Upper lobe of left lung (tissue), 6 donors: ENCODE results near the gene MAJIN. TPM values are rescaled to one million over a fixed set of nuclear protein-coding genes. Genes with fewer than 3 reads are reported as not detected.

Experiments used
- ATAC-seq, 2 donors: fragments of 200-7000 bp; cut with Tn5 transposase; one replicate each; pipeline ENCODE4 v1.9.1; 2022; ENCODE audit warnings: mild to moderate bottlenecking in 2 of 2, moderate library complexity in 2 of 2; ENCODE audit not compliant: low FRiP score in 2 of 2
- DNase-seq, 2 donors: peaks; one replicate each; pipeline ENCODE4 v3.0.0-alpha.2; 2019 to 2020
- H3K27ac ChIP-seq, 4 donors: fragments of 200-600 bp; sonication (generic); one replicate each; pipeline ENCODE4 v1.5.1; 2016 to 2019
- H3K27me3 ChIP-seq, 4 donors: fragments of 200-600 bp; sonication (generic); one replicate each; pipeline ENCODE4 v1.5.1; 2017 to 2019
- H3K36me3 ChIP-seq, 4 donors: fragments of 200-600 bp; sonication (generic); one replicate each; pipeline ENCODE4 v1.5.1; 2016 to 2019
- H3K4me1 ChIP-seq, 4 donors: fragments of 200-600 bp; sonication (generic); one replicate each; pipeline ENCODE4 v1.5.1; 2018 to 2019
- H3K4me3 ChIP-seq, 4 donors: fragments of 200-600 bp; sonication (generic); one replicate each; pipeline ENCODE4 v1.5.1; 2017 to 2019; ENCODE audit warnings: mild to moderate bottlenecking in 2 of 4, moderate library complexity in 1 of 4
- H3K9me3 ChIP-seq, 4 donors: fragments of 200-600 bp; sonication (generic); one replicate each; pipeline ENCODE4 v1.5.1; 2018 to 2019
- CTCF ChIP-seq, 6 experiments: fragments of 450-650 bp in 4 of 6; fragments of 200-600 bp in 2 of 6; sonication (generic) in 2 of 6; IDR thresholded peaks; one replicate each; pipeline ENCODE4 v1.5.1; 2016 to 2019; ENCODE audit warnings: antibody characterized with exemption in 6 of 6
- EP300 ChIP-seq, 4 donors: sonication (generic); formaldehyde crosslinking; IDR thresholded peaks; one replicate each; pipeline ENCODE4 v1.5.1; 2017; ENCODE audit warnings: antibody characterized with exemption in 4 of 4, control low read depth in 2 of 4
- POLR2A ChIP-seq, 4 donors: fragments of 450-650 bp; IDR thresholded peaks; one replicate each; pipeline ENCODE4 v1.5.1; 2016 to 2017; ENCODE audit warnings: antibody characterized with exemption in 4 of 4, mild to moderate bottlenecking in 2 of 4
- POLR2AphosphoS5 ChIP-seq, 2 donors: sonication (generic); formaldehyde crosslinking; IDR thresholded peaks; one replicate each; pipeline ENCODE4 v1.5.1; 2017; ENCODE audit warnings: antibody characterized with exemption in 2 of 2
- WGBS, 2 donors: methylation state at CpG; one replicate each; pipeline ENCODE4 v1.1.5; 2017 to 2018; 5-methylcytosine and 5-hydroxymethylcytosine counted together
- total RNA-seq, 6 donors: library from RNA; depleted of rRNA in 4 of 6; stranded (reverse); fragments of >200 nt in 4 of 6; gene quantifications; one replicate each; pipeline versions ENCODE4 v1.1.0 to v1.2.1, GENCODE V29; 2016 to 2021
- donor health status: DM: no; HTN: no; CAD: no; lungs with moderate emphysema.
- donor health status: DM: no; HTN: yes; CAD: no; lungs with severe emphysema.

MAJIN gene
- total RNA-seq, 6 donors from 2014 or later: 0.15 TPM; not detected in 5

DNA sequence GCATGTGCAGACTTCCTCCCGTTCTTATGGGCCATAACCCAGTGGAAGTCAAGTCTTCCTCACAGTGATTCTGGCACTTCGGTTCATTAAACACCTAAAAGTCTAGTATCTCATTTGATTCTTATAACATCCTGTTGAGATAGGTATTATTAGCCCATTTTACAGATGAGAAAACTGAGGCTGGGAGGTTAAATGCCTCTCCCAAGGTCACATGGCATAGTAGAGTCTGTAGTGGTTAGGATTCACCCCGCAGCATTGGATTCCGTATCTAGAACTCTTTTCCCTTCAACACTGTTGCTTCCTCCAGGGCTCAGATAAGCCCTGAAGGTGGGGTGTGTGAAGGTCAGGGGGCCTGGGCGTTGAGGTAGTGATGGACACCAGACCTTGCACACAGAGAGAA, 39.6 kb downstream of the MAJIN start:
- no peaks in the 10 kb centered on the region for H3K27me3 ChIP-seq
- H3K36me3 ChIP-seq: peaks cover 21 to 81% (median 67%) of the 10 kb centered on the region in 4 donors
- H3K27ac ChIP-seq: no peak overlapping the region
- no peak overlapping the region for H3K4me3 ChIP-seq
- no peak for TF ChIP-seq EP300 (IDR thresholded peaks at IDR 0.05)
- no peak for TF ChIP-seq POLR2A (IDR thresholded peaks at IDR 0.05)
- TF ChIP-seq CTCF (IDR thresholded peaks at IDR 0.05): no peak
- no peak for TF ChIP-seq POLR2AphosphoS5 (IDR thresholded peaks at IDR 0.05)
- 91 to 96% methylated on average over 4 to 5 of the region's 5 CpGs for WGBS, 2 donors
- no peak for DNase-seq
- no peak for ATAC-seq
- H3K9me3 ChIP-seq: no peaks in the 10 kb centered on the region
- H3K4me1 ChIP-seq: no peaks in the 10 kb centered on the region

DNA sequence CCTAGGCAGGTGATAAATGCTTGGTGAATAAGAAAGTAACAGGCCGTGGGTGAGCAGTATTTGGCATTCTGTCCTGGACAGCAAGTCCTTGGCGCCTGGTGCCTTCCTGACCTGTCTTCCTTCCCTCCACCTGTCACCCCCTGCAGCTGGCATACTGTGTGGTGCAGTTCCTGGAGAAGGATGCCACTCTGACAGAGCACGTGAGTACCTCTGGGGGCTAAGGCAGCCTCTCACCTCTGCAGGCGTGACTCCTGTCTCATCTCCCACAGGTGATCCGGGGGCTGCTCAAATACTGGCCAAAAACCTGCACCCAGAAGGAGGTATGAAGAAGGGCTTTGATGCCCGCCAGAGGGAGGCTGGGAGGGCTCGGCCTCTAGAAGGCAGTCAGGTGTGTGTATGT, 40.6 kb downstream of the MAJIN start:
- 90 to 94% methylated on average over 6 to 7 of the region's 7 CpGs for WGBS, 2 donors
- Histone ChIP-seq H3K27me3 (no peaks in the 10 kb centered on the region), H3K4me1 (peaks cover 2 to 9% (median 5%) of the 10 kb centered on the region in 4 donors), H3K36me3 (peaks cover 21 to 87% (median 69%) of the 10 kb centered on the region in 4 donors), H3K27ac (no peak overlapping the region), H3K4me3 (no peak overlapping the region), H3K9me3 (no peaks in the 10 kb centered on the region)
- TF ChIP-seq CTCF (IDR thresholded peaks at IDR 0.05): no peak
- TF ChIP-seq POLR2AphosphoS5 (IDR thresholded peaks at IDR 0.05): no peak
- TF ChIP-seq EP300 (IDR thresholded peaks at IDR 0.05): no peak
- no peak for TF ChIP-seq POLR2A (IDR thresholded peaks at IDR 0.05)
- ATAC-seq (no peak), DNase-seq (no peak)

DNA sequence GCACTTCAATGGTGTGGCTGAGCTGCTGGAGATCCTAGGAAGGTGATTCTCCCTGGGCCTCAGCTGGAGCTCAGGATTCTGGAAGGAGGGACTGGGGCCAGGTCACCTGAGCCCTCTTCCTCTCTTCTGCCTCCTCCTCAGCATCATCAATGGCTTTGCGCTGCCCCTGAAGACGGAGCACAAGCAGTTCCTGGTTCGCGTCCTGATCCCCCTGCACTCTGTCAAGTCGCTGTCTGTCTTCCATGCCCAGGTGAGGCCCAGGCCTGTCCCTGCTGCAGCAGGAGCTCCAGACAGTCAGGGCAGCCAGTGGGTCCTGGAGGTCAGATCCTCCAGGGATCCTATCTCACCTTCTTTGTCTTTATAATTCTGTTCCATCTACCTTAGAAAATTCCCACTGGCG, 41.6 kb downstream of the MAJIN start:
- Histone ChIP-seq H3K36me3 (peaks cover 21 to 82% (median 67%) of the 10 kb centered on the region in 4 donors), H3K27ac (no peak overlapping the region), H3K4me1 (peaks cover 12 to 19% (median 14%) of the 10 kb centered on the region in 4 donors), H3K27me3 (no peaks in the 10 kb centered on the region), H3K4me3 (no peak overlapping the region), H3K9me3 (no peaks in the 10 kb centered on the region)
- no peak for TF ChIP-seq EP300 (IDR thresholded peaks at IDR 0.05)
- no peak for TF ChIP-seq POLR2A (IDR thresholded peaks at IDR 0.05)
- no peak for TF ChIP-seq POLR2AphosphoS5 (IDR thresholded peaks at IDR 0.05)
- TF ChIP-seq CTCF (IDR thresholded peaks at IDR 0.05): no peak
- WGBS, 2 donors: 90 to 99% methylated on average over 6 of the region's 6 CpGs
- ATAC-seq (no peak), DNase-seq (no peak)

- no peak for DNase-seq
- H3K9me3 ChIP-seq: no peaks in the 10 kb centered on the region
- no peak overlapping the region for H3K4me3 ChIP-seq
- H3K36me3 ChIP-seq: peaks cover 21 to 75% (median 61%) of the 10 kb centered on the region in 4 donors
- H3K27ac ChIP-seq: no peak overlapping the region
- ATAC-seq: no peak
- TF ChIP-seq POLR2A (IDR thresholded peaks at IDR 0.05) (no peak), EP300 (IDR thresholded peaks at IDR 0.05) (no peak), CTCF (IDR thresholded peaks at IDR 0.05) (no peak), POLR2AphosphoS5 (IDR thresholded peaks at IDR 0.05) (no peak)
- H3K4me1 ChIP-seq: peaks cover 14 to 24% (median 16%) of the 10 kb centered on the region in 4 donors
- WGBS, 2 donors: 90 to 93% methylated on average over 7 of the region's 7 CpGs
- no peaks in the 10 kb centered on the region for H3K27me3 ChIP-seq
Observed at GRCh38 chr11:64929625-64930024, 42.3 kb downstream of the MAJIN start.

- H3K27me3 ChIP-seq: no peaks in the 10 kb centered on the region
- peaks cover 14 to 29% (median 20%) of the 10 kb centered on the region in 4 donors for H3K4me1 ChIP-seq
- H3K4me3 ChIP-seq: no peak overlapping the region
- DNase-seq (no peak), ATAC-seq (no peak)
- TF ChIP-seq POLR2AphosphoS5 (IDR thresholded peaks at IDR 0.05) (no peak), CTCF (IDR thresholded peaks at IDR 0.05) (no peak), EP300 (IDR thresholded peaks at IDR 0.05) (no peak)
- no peaks in the 10 kb centered on the region for H3K9me3 ChIP-seq
- no peak overlapping the region for H3K27ac ChIP-seq
- peaks cover 21 to 70% (median 57%) of the 10 kb centered on the region in 4 donors for H3K36me3 ChIP-seq
- WGBS, 2 donors: 95 to 98% methylated on average over 2 of the region's 2 CpGs
Observed at GRCh38 chr11:64928957-64929356, 43.0 kb downstream of the MAJIN start.
